CD4-positive, alpha-beta T cell treated with Interleukin-1 beta for 1 hour (primary cell): Measurements from ENCODE around the gene ETV7.

Experiments
- DNase-seq, 2 donors: peaks; one replicate each; pipeline ENCODE4 v3.0.0-alpha.2; 2020 to 2022

The ETV7 gene

DNA sequence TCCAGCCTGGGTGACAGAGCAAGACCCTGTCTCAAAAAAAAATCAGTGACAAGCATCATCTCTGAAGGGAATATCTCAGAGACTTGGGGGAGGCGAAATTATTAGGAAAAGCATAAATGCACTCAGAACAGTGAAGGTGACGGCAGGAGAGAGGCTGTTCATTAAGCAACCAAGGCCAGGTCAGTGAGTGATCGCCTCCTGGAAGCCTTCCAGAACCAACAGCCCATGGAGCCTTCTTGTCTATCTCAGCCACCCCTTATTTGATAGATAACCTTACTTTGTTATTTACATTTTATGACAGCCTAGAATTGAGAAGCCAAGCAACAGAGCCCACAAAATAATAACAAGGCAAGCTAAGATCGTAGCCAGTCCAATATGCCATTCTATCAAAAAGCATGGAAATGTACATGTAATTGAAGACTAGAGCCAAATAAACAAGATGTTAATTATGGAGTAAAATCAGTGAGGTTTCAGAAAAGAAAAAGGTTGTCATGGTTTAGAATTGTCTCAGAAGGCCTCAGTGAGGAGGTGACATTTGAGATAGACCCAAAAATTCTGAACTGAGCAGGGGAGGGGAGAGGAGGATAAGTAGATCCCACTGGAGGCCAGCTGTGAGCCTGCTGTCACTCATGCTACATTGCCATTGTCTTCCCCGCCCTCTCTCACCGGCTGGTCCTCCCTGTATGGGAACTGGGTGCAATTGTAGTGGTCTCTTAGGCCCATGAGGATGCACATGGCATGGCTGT is 68.6 kb downstream of the ETV7 start:
- no peak for DNase-seq

DNA sequence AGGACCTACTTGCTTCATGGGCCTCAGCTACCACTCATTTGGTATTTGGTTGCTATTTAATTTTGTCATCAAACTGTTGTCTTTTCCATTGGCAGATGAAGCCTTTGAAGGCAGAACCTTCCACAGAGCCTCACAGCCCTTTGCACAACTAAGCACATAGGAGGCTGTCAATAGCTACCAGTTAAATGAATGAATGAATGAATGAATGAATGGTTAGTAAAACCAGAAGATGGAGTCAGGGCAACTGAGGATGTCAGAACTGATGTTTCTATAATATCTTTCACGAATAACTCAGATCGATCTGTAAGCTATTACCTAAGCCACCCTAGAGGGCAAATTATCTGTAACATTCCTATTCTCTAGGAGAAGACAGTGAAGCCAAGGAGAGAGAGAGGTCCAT is 69.8 kb downstream of the ETV7 start:
- no peak for DNase-seq
